GM12878 (cell line): ENCODE data around the gene DAZAP1.

Source experiments
- EP300 ChIP-seq, 2 experiments: fragments of 150-350 bp in 1 of 2; IDR thresholded peaks; 2 replicates each; pipeline ENCODE4 v1.6.1; 2011 to 2012; ENCODE audit warnings: low read depth in 2 of 2, low read length in 2 of 2, borderline replicate concordance in 1 of 2, improper control_type of control experiment in 1 of 2, inconsistent platforms in 1 of 2; ENCODE audit not compliant: control insufficient read depth in 1 of 2
- HDAC6 ChIP-seq: fragments of 200-600 bp; sonication (generic); IDR thresholded peaks from one replicate; pipeline ENCODE4 v1.8.0; 2017; ENCODE audit warnings: antibody characterized with exemption; ENCODE audit not compliant: unreplicated experiment
- REST ChIP-seq: IDR thresholded peaks from 2 replicates; pipeline ENCODE4 v1.6.1; 2012; ENCODE audit warnings: mild to moderate bottlenecking, low read depth, low read length
- USF2 ChIP-seq: IDR thresholded peaks from 2 replicates; pipeline ENCODE4 v1.6.1; 2011; ENCODE audit warnings: low read depth, low read length, improper control_type of control experiment, borderline replicate concordance

GRCh38 chr19:1449467-1450442 is 42.4 kb downstream of the DAZAP1 start, which contains the start of gene APC2:
- TF ChIP-seq USF2, result no peak
- no peak for TF ChIP-seq REST
- no peak for TF ChIP-seq EP300 (IDR thresholded peaks at IDR 0.05; ENCODE audit: borderline replicate concordance in 1 of 2, control insufficient read depth in 1 of 2, low read depth in 2 of 2, low read length in 2 of 2)
- TF ChIP-seq HDAC6, result no peak
